GM10266 (cell line): Measurements from ENCODE around the gene KLHL18.
A peak's percentile ranks its signal among the peaks of the same experiment; 100 is the strongest.

Source experiments
- DNase-seq: peaks from one replicate; pipeline ENCODE4 v3.0.0; 2012; ENCODE audit errors: extremely low spot score
- CTCF ChIP-seq: IDR thresholded peaks from 2 replicates; pipeline ENCODE4 v1.5.1; 2012; ENCODE audit warnings: mild to moderate bottlenecking, low read depth; ENCODE audit not compliant: control insufficient read depth, insufficient read depth; ENCODE audit errors: missing control alignments

The KLHL18 gene

GRCh38 chr3:47265008-47265407 is 17.7 kb upstream of the KLHL18 start:
- no peak for DNase-seq
- no peak for TF ChIP-seq CTCF

- TF ChIP-seq CTCF, result no peak
- no peak for DNase-seq
Measured at GRCh38 chr3:47265725-47266428, 16.9 kb upstream of the KLHL18 start.

- DNase-seq, result peak; percentile 71
- no peak for TF ChIP-seq CTCF
Measured at GRCh38 chr3:47266709-47267489, 15.8 kb upstream of the KLHL18 start.

- no peak for DNase-seq
- TF ChIP-seq CTCF, result no peak
Measured at GRCh38 chr3:47267490-47267824, 15.3 kb upstream of the KLHL18 start.

GRCh38 chr3:47270526-47270925 is 12.2 kb upstream of the KLHL18 start:
- no peak for DNase-seq
- no peak for TF ChIP-seq CTCF

GRCh38 chr3:47273564-47273963 is 9.2 kb upstream of the KLHL18 start:
- TF ChIP-seq CTCF, result no peak
- no peak for DNase-seq

GRCh38 chr3:47274652-47275051 is 8.1 kb upstream of the KLHL18 start:
- TF ChIP-seq CTCF, result no peak
- no peak for DNase-seq
